ENCODE results near the gene KDM8. TPM values are rescaled to one million over a fixed set of nuclear protein-coding genes. Genes with fewer than 3 reads are reported as not detected.
"Not testable (repeated sequence)": the region's sequence is repeated elsewhere in the genome, so short reads cannot be mapped to it uniquely, and the experiment has no call there.

The KDM8 gene
- total RNA-seq, 3 donors from 2014 or later, result 1.9 to 4.5 (median 4.3) TPM

GRCh38 chr16:27202923-27203506 lies 311 bp upstream of the KDM8 start:
- TF ChIP-seq POLR2A (IDR thresholded peaks at IDR 0.05) (no peak), POLR2AphosphoS5 (IDR thresholded peaks at IDR 0.05) (no peak), CTCF (IDR thresholded peaks at IDR 0.05) (no peak)
- intact Hi-C loops (cut with DNase I; ENCODE audit: low total_unique reads), result no loop called here
- H3K9me3 ChIP-seq, result no peaks in the 10 kb centered on the region

GRCh38 chr16:27204312-27204915 lies 1.1 kb downstream of the KDM8 start:
- DNase-seq (ENCODE audit: low spot score in 2 of 2), result no peak
- intact Hi-C loops (cut with DNase I; ENCODE audit: low total_unique reads), result no loop called here
- TF ChIP-seq POLR2AphosphoS5 (IDR thresholded peaks at IDR 0.05) (no peak), CTCF (IDR thresholded peaks at IDR 0.05) (no peak), POLR2A (IDR thresholded peaks at IDR 0.05) (no peak)

More at GRCh38 chr16:27202923-27203506, 311 bp upstream of the KDM8 start:
- Histone ChIP-seq H3K4me3 (peak overlapping the region; percentile 67 to 85 (median 73)), H3K27me3 (no peaks in the 10 kb centered on the region), H3K27ac (peak overlapping the region; percentile 95 to 99), H3K36me3 (no peaks in the 10 kb centered on the region), H3K4me1 (peaks cover 0 to 7% of the 10 kb centered on the region in 2 donors)
- DNase-seq (ENCODE audit: low spot score in 2 of 2), result peak; percentile 88

GRCh38 chr16:27205423-27206065 lies 2.2 kb downstream of the KDM8 start:
- Histone ChIP-seq H3K9me3 (no peaks in the 10 kb centered on the region), H3K4me3 (no peak overlapping the region), H3K27me3 (no peaks in the 10 kb centered on the region), H3K27ac (no peak overlapping the region), H3K36me3 (no peaks in the 10 kb centered on the region), H3K4me1 (peaks cover 0 to 7% of the 10 kb centered on the region in 2 donors)
- no peak for TF ChIP-seq CTCF (IDR thresholded peaks at IDR 0.05)
- no peak for TF ChIP-seq POLR2AphosphoS5 (IDR thresholded peaks at IDR 0.05)
- TF ChIP-seq POLR2A (IDR thresholded peaks at IDR 0.05), result no peak
- DNase-seq (ENCODE audit: low spot score in 2 of 2), result no peak
- intact Hi-C loops (cut with DNase I; ENCODE audit: low total_unique reads), result no loop called here

More at GRCh38 chr16:27204312-27204915, 1.1 kb downstream of the KDM8 start:
- Histone ChIP-seq H3K27ac (peak overlapping the region; percentile 95 to 99), H3K4me1 (peaks cover 0 to 7% of the 10 kb centered on the region in 2 donors), H3K27me3 (no peaks in the 10 kb centered on the region), H3K36me3 (no peaks in the 10 kb centered on the region), H3K4me3 (peak overlapping the region; percentile 67 to 85 (median 73)), H3K9me3 (no peaks in the 10 kb centered on the region)

GRCh38 chr16:27207121-27207520 lies 3.8 kb downstream of the KDM8 start:
- intact Hi-C loops (cut with DNase I; ENCODE audit: low total_unique reads); H3K4me3 ChIP-seq; H3K4me1 ChIP-seq; H3K27ac ChIP-seq; H3K27me3 ChIP-seq; H3K36me3 ChIP-seq; DNase-seq (ENCODE audit: low spot score in 2 of 2); H3K9me3 ChIP-seq: not testable (repeated sequence)

GRCh38 chr16:27208081-27208680 lies 4.9 kb downstream of the KDM8 start:
- Histone ChIP-seq H3K4me1 (peaks cover 0 to 7% of the 10 kb centered on the region in 2 donors), H3K36me3 (no peaks in the 10 kb centered on the region), H3K4me3 (no peak overlapping the region), H3K27ac (no peak overlapping the region), H3K9me3 (no peaks in the 10 kb centered on the region), H3K27me3 (no peaks in the 10 kb centered on the region)
- intact Hi-C loops (cut with DNase I; ENCODE audit: low total_unique reads), result no loop called here
- DNase-seq (ENCODE audit: low spot score in 2 of 2), result no peak
- TF ChIP-seq POLR2A (IDR thresholded peaks at IDR 0.05), result no peak
- no peak for TF ChIP-seq POLR2AphosphoS5 (IDR thresholded peaks at IDR 0.05)

- H3K4me1 ChIP-seq, result peaks cover 0 to 7% of the 10 kb centered on the region in 2 donors
- TF ChIP-seq CTCF (IDR thresholded peaks at IDR 0.05), result no peak
- TF ChIP-seq POLR2A (IDR thresholded peaks at IDR 0.05), result no peak
- no peak for TF ChIP-seq POLR2AphosphoS5 (IDR thresholded peaks at IDR 0.05)
- no peak overlapping the region for H3K27ac ChIP-seq
- no peaks in the 10 kb centered on the region for H3K9me3 ChIP-seq
- DNase-seq (ENCODE audit: low spot score in 2 of 2), result no peak
- no peaks in the 10 kb centered on the region for H3K36me3 ChIP-seq
- H3K4me3 ChIP-seq, result no peak overlapping the region
- no peaks in the 10 kb centered on the region for H3K27me3 ChIP-seq
- intact Hi-C loops (cut with DNase I; ENCODE audit: low total_unique reads), result no loop called here
Observed at GRCh38 chr16:27208796-27209195, 5.5 kb downstream of the KDM8 start.
